ENCODE data around the gene RGS11.

DNA sequence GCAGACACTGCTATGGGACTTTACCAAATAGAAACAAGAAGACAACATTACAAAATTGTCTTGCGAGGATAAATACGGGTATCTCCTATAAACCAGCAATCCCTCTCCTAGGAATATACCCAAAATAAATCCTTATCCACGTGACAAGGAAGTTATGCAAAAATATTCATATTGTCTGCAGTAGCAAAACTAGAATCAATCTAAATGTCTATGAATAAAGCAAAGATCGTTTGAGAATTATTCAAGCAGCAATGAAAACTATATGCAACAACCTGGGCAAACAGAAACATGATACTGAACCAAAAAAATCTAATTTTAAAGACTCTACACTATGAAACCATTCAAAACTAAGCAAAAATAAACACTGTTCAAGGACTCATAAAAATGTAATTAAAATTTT is 55.7 kb downstream of the RGS11 start:
- TF ChIP-seq, protein P1, sequence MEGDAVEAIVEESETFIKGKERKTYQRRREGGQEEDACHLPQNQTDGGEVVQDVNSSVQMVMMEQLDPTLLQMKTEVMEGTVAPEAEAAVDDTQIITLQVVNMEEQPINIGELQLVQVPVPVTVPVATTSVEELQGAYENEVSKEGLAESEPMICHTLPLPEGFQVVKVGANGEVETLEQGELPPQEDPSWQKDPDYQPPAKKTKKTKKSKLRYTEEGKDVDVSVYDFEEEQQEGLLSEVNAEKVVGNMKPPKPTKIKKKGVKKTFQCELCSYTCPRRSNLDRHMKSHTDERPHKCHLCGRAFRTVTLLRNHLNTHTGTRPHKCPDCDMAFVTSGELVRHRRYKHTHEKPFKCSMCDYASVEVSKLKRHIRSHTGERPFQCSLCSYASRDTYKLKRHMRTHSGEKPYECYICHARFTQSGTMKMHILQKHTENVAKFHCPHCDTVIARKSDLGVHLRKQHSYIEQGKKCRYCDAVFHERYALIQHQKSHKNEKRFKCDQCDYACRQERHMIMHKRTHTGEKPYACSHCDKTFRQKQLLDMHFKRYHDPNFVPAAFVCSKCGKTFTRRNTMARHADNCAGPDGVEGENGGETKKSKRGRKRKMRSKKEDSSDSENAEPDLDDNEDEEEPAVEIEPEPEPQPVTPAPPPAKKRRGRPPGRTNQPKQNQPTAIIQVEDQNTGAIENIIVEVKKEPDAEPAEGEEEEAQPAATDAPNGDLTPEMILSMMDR (IDR thresholded peaks at IDR 0.05): no peak
- TF ChIP-seq POLR2A (IDR thresholded peaks at IDR 0.05): no peak

Measured in breast epithelium (tissue), 3 donors.